HG03139 (cell line): Measurements from ENCODE around the gene MYO1G.

Experiments
- ATAC-seq: cut with Tn5 transposase; IDR thresholded peaks from one replicate; pipeline ENCODE4 v1.9.1; 2021; ENCODE audit not compliant: unreplicated experiment

The MYO1G gene

GRCh38 chr7:44967571-44968446 is 11.0 kb downstream of the MYO1G start:
- ATAC-seq, result no peak

DNA sequence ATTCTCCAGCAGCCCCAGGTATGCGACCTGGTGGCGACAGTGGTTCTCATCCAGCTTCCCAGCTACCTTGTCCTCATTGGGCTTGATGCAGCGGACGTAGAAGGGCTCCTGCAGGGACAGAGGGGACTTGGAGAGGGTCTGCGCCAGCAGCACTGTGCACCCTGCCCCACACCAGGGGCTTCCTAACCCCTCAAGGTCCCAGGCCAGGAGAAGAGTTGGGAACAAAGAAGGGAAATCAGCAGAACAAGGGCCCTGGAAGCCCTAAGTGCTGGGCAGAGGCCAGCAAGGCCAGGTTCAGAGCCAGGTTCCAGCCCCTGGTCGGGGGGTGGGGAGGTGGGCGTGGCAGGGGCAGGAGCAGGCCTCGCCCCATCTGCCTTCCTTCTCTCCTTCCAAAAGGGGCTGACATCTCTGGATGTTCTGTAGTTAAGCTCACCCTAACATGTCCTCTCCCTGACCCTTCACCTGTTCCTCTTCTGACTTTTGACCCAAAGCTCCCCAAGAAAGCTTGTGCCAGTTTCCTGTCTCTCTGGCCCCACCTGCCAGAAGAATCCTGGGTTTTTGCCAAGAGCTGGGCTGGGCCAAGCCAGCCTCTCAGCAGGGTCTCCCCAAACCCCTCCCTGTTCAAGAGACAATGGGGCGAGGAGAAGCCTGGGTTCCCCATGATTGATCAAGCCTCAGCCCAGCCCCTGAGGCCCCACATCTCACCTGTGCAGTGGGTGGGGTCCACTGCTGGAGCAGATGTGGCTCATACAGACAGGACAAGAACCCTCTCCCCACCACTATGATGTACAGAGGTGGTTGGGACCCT is 11.9 kb downstream of the MYO1G start:
- ATAC-seq, result no peak

DNA sequence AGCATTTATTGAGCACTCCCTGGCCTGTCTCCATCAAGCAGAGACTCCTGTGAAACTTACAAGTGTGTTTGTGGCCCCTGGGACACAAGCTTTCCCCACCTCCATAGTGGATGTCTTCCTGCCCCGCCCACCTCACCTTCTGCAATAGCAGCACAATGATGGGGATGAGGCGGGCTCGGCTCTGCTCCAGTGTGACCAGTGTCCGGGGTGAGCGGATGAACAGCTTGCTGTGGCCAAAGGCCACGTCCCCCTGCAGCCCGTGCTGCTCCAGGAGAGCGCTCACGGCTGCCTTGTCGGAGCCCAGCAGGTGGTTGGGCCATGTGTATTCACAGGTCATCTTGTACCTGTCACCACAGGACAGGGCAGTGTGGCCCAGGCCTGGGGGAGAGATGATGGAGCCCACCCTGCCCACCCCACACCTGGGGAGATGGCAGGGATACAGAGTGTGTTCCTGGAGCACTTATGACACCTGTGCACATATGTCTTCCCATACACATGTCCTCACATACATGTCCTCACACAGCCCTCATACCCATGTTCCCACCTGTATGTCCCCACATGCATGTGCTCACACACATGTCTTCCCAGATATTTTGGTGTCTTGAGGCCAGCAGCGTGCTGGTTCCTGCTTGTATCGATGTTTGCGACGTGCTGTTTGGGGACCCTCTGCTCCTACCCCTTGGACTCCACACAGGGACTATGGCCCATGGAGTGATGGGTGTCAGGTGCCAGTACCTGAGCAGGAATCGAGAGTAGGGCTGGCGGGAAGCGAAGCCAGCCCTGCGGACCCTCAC is 12.7 kb downstream of the MYO1G start:
- no peak for ATAC-seq

- ATAC-seq, result no peak
Observed at GRCh38 chr7:44965441-44965903, 13.3 kb downstream of the MYO1G start.

DNA sequence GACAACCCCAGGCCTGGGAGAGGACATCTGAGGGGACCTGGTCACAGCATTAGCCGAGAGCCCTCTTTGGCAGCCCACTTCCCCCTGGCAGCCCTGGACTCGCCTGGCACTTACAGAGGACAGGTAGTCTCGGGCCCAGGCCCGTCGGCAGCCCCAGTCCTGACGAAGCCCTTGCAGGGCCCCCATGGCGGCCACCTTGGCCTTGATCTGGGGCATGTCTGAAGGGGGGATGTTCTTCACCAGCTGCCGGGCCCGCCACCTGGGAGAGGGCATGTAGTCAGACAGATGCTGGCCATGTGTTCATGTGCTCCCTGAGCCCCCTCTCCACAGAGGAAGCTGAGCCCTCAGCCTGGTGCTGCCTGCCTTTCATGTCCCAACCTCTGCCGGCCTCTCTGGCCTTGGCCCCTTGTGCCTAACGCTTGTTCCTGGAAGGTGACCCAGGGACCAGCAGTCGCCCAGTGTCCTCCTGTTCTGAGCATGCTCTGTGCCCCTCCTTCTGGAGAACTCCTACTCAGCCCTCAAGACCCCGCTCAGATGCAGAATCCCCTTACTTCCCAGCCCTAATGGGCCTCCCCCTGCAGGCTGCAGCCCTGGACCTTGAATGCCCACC is 13.9 kb downstream of the MYO1G start:
- no peak for ATAC-seq

- no peak for ATAC-seq
Observed at GRCh38 chr7:44964384-44964830, 14.4 kb downstream of the MYO1G start.

DNA sequence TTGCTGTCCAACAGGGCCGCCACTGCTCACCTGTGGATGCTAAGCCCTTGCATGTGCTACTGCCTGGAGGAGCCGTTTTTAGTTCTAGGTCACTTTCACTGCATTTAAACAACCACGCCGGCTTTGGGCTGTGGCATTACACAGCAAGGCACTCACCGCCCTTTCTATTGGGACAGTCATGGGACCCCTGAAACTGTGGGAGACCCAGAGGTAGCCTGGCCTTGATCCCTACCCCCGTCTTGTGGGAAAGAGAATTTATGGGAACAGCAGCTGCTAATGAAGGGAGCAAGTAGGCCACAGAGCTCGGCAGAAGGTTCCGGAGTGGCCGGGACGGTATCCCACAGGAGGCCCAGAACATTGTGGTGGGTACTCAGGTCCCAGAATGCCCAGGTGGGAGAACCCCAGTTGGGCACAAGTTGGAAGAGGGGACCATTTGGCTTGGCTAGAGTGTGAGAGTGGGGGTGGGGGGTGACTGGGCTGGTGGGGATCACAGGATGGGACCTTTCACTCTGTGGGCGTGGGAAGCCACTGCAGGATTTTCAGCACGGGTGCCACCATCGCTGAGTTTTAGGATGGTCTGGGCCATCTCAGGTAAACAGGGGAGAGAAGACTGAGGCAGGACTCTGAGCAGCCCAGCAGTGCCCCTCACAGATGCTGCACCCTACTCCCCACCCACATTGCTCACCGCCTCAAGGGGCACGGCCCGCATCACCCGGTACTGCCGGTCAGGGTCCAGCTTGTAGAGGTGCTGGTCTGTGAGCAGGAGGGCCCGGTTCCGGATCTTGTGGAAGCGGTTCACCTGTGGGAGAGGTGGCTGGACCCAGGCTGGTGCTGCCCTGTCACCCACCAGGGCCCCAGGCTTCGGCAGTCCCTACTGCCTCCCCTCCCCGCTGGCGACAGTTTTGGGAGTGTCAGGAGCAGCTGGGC is 15.2 kb downstream of the MYO1G start:
- no peak for ATAC-seq

GRCh38 chr7:44962483-44963251 is 16.1 kb downstream of the MYO1G start:
- no peak for ATAC-seq

DNA sequence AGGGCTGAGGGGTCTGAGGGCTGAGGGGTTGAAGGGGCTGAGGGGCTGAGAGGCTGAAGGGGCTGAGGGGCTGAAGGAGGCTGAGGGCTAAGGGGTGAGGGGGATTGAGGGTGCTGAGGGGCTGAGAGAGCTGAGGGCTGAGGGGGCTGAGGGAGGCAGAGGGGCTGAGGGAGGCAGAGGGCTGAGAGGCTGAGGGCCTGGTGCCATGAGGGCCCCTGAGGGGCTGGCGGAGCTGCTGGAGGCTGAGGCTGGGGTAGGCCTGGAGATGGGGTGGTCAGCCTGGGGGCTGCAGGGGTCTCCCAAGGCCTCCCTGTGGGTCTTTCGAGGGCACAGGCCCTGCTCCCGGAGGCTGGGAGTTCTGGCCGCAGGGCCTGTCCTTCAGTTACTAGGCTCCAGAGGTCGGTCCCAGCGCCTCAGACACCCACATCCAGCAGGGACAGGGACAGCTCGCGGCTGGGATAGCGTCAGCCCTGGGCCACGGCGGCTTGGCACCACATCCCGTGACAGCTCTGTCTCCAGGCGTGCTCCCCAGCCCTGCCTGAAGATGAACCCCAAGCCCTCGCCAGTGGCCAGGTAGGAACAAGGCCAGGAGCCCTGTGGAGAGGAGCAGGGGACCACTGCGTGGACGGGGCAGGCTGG is 16.9 kb downstream of the MYO1G start:
- no peak for ATAC-seq

DNA sequence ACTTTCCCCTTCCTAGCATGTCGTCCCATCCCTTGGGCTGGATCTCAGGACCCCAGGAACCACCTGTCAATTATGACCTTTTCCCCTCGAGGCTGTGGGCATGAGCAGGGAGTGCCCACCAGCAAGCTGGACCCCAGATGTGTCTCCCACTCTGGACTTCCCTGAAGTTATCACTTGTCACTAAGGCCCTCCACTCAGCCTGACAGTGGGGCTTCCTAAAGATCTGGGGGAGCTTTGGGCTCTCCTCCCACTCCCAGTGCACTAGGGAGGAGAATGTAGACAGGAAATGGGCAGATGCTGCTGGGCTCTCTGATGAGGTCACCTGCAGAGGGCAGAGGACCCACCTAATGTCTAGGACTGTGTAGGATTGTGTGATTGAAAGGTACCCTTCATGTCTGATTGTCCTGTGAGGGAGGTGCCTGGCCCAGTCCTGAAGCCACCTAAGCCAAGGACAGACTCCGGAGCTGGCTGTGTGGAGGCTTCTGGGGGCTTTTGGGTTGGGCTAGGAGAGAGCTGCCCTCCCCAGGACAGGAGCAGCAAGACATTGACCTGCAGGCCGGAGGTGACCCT is 18.7 kb downstream of the MYO1G start:
- no peak for ATAC-seq

- ATAC-seq, result no peak
Observed at GRCh38 chr7:44959433-44959951, 19.3 kb downstream of the MYO1G start.

DNA sequence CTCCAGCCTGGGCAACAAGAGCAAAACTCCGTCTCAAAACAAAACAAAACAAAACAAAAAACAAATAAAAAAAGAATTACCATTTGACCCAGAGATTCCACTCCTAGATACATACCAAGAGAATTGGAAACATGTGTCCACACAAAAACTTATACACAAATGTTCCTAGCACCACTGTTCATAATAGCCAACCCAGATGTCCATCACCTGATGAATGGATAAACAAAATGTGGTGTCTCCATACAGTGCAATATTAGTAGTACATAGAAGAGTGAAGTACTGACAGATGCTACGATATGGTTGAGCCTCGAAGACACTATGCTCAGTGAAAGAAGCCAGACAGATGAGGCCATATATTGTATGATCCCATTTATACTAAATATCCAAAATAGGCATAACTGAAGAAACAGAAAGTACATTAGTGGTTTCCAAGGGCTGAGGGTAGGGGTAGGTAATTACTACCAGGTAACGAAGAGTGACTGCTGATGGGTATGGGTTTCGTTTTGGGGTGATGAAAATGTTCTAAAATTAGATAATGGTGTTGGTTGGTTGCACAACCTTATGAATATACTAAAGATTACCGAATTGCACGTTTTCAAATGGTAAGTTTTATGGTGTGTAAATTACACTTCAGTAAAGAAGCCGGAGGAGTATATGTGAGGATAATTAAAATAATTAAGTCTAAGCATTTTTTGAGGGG is 20.0 kb downstream of the MYO1G start:
- no peak for ATAC-seq

DNA sequence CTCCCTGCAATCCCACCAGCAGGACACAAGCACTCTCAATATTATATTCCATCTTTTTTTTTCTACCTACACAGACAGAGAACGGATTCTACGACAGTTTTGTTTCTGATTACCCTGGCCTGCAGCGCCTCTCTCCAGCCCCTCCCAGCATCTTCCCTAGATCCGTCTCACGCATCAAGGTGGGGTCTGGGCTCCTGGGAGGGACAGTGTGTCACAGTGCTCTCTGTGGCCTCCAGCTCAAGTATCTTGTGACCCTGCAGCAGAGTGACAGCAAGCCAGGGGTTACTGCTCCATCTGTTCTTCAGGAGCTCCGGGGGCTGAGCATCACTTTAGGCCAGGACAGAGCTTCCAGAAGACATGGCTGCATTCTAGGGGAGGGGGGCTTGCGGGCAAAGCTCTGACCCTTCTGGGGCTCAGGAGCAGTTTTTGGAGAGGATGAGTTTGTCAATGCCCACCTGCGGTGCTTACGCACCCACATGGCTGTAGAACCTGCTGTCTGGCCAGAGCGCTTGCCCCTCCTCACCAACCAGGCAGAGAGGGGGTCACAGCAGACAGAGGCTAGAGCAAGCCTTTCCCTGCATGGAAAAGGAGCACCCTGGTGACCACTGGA is 22.6 kb downstream of the MYO1G start:
- ATAC-seq, result no peak

DNA sequence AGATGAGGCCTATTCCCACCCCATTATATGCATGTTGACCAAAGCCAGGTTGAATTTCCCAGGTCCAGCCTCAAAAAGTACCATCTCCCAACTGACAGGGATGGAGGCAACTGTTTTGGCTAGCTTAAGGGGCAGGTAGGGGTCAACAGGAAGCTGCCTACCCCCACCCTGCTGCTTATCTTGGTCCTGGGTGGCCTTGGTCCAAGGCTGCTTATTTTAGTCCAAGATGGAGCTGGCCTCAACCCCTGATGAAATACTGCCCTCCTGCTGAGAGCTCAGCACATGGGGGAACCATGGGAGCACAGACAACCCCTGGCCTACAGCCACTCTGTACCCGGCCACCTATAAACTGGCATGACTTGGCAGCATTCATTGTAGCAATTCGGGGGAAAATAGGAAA is 23.1 kb downstream of the MYO1G start:
- ATAC-seq, result no peak

DNA sequence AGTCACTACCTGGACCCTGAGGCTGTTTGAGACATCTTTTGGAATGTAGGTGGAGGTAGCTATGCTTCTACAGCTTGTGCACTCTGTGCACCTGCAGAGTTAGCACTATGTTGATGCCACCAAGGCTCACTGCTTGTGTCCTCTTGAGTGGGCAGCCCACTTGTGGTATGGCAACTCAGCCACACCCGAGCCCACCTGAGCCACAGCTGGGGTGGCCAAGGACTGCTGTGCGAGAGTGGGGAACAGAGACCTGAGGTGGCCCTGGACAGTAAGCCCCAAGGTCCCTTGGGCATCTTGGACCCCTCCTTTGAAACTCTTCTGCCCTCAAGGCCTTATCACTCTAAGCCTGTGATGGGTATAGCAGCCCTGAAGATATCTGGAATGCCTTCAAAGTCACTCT is 25.7 kb downstream of the MYO1G start:
- ATAC-seq, result no peak

GRCh38 chr7:44949303-44949702 is 29.5 kb downstream of the MYO1G start:
- no peak for ATAC-seq

GRCh38 chr7:44945479-44945878 is 33.3 kb downstream of the MYO1G start:
- ATAC-seq, result no peak
